Endothelial cell of umbilical vein (primary cell): Measurements from ENCODE around the gene SEMA5A.

ENCODE experiments used
- EZH2 ChIP-seq: IDR thresholded peaks from 2 replicates; pipeline ENCODE4 v1.6.1; 2012; ENCODE audit warnings: borderline replicate concordance, low read depth, mild to moderate bottlenecking, moderate library complexity, low read length, inconsistent platforms; ENCODE audit not compliant: severe bottlenecking
- FOS ChIP-seq: IDR thresholded peaks from 2 replicates; pipeline ENCODE4 v1.6.1; 2011; ENCODE audit warnings: mild to moderate bottlenecking, low read length, moderate library complexity, borderline replicate concordance; ENCODE audit not compliant: insufficient read depth
- POLR2A ChIP-seq: IDR thresholded peaks from 2 replicates; pipeline ENCODE4 v1.6.1; 2012; ENCODE audit warnings: low read depth, mild to moderate bottlenecking, control low read depth, low read length
- POLR2AphosphoS5 ChIP-seq: IDR thresholded peaks from 2 replicates; pipeline ENCODE4 v1.6.1; 2012; ENCODE audit warnings: low read depth, mild to moderate bottlenecking, control low read depth, low read length, moderate library complexity; ENCODE audit not compliant: insufficient read depth
- TF ChIP-seq, protein P1 (sequence below), 2 donors: IDR thresholded peaks; 1 replicate in 1 of 2; 2 replicates in 1 of 2; pipeline ENCODE4 v1.5.1; 2011; ENCODE audit warnings: low read length in 2 of 2, mild to moderate bottlenecking in 2 of 2, moderate library complexity in 2 of 2, control low read depth in 1 of 2, inconsistent platforms in 1 of 2, low read depth in 1 of 2; ENCODE audit not compliant: insufficient read depth in 1 of 2; ENCODE audit errors: extremely low read depth in 1 of 2
- TF ChIP-seq, protein P2 (sequence below): IDR thresholded peaks from 2 replicates; pipeline ENCODE4 v1.6.1; 2011; ENCODE audit not compliant: insufficient read depth, insufficient read length

- TF ChIP-seq, protein P1, sequence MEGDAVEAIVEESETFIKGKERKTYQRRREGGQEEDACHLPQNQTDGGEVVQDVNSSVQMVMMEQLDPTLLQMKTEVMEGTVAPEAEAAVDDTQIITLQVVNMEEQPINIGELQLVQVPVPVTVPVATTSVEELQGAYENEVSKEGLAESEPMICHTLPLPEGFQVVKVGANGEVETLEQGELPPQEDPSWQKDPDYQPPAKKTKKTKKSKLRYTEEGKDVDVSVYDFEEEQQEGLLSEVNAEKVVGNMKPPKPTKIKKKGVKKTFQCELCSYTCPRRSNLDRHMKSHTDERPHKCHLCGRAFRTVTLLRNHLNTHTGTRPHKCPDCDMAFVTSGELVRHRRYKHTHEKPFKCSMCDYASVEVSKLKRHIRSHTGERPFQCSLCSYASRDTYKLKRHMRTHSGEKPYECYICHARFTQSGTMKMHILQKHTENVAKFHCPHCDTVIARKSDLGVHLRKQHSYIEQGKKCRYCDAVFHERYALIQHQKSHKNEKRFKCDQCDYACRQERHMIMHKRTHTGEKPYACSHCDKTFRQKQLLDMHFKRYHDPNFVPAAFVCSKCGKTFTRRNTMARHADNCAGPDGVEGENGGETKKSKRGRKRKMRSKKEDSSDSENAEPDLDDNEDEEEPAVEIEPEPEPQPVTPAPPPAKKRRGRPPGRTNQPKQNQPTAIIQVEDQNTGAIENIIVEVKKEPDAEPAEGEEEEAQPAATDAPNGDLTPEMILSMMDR (IDR thresholded peaks at IDR 0.05; ENCODE audit: extremely low read depth in 1 of 2, insufficient read depth in 1 of 2, low read depth in 1 of 2, low read length in 2 of 2) = no peak
- TF ChIP-seq POLR2A = no peak
- TF ChIP-seq EZH2 = no peak
- no peak for TF ChIP-seq POLR2AphosphoS5
- no peak for TF ChIP-seq FOS
- TF ChIP-seq, protein P2, sequence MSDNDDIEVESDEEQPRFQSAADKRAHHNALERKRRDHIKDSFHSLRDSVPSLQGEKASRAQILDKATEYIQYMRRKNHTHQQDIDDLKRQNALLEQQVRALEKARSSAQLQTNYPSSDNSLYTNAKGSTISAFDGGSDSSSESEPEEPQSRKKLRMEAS = no peak
Observed at GRCh38 chr5:9263656-9264055, 282.2 kb downstream of the SEMA5A start.
